NK-92 treated with Interleukin-12 subunit alpha and Interleukin-12 subunit beta, amount 100 ng/mL, for 24 hours (cell line): ENCODE data around the gene CLN5.
A peak's percentile ranks its signal among the peaks of the same experiment; 100 is the strongest.
"Not testable (repeated sequence)": the region's sequence is repeated elsewhere in the genome, so short reads cannot be mapped to it uniquely, and the experiment has no call there.

Experiments
- DNase-seq: peaks from one replicate; lab custom pipeline; 2025; lab: John Stamatoyannopoulos, UW

The CLN5 gene

GRCh38 chr13:76976490-76976889 is 15.4 kb upstream of the CLN5 start:
- DNase-seq: no peak

GRCh38 chr13:76976929-76977328 is 15.0 kb upstream of the CLN5 start:
- DNase-seq: no peak

DNA sequence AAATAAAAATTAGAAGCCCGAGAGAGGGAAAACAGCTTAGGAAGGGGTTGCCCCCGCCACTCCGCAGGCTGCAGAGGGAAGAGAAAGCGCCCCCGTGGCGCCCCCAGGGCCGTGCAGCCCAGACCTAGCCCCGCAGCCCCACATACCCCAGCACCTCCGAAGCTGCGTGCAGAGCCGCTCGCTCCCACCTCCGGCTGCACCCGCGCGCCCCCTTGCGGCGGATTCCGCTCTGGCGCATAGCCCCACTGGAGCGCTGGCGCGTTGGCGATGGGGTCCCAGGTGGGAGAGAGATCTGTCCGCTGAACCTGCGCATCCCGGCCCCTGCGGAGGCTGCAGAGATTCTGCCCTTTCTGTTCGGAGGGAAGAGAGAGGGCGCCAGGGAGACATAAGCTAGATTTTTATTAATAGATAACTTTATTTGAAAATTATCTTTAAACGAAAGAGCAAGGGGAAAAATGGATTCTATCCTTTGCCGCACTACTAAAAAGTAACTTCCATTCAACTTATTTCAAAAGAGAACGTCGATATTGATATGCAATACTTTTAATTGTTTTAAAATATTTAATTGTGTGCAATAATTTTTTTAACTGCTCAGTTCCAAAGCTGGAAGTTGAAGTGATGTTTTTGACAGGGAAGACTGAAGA is 11.7 kb upstream of the CLN5 start:
- peak; percentile 43 for DNase-seq

DNA sequence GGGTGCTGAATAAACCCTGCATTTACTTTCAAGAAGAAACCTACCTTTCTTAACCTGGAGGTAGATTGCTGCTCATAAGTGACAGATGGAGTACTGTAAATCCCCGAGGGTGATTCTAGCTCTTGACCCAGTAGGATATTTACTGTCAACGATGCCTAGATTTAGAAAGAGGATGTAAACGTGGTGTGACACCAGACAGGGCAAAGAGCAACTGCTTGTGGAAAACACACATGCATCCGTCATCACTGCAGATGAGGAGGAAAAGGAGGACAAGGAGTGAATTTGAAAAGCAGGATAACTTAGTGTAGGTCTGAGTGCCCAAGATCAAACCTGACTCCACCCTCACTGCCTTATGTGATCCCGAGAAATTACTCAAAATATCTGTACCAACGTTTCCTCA is 9.8 kb upstream of the CLN5 start:
- DNase-seq: no peak

GRCh38 chr13:76983676-76984075 is 8.2 kb upstream of the CLN5 start:
- no peak for DNase-seq

DNA sequence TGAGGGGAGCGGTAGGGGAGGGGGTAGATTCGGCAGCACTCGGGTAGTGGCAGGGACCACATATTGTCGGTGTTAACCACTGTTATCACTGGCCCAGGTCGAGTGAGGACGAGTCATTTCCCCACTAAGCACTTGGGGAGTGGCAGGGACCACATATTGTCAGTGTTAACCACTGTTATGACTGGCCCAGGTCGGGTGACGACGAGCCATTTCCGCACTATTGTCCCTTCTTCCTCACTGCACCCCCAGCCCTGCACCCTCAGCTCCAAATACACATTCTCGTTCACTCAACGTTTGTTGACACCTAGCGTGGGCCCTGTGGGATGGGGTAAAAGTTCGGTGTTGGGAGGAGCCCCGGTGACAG is 467 bp upstream of the CLN5 start:
- peak; percentile 87 for DNase-seq

DNA sequence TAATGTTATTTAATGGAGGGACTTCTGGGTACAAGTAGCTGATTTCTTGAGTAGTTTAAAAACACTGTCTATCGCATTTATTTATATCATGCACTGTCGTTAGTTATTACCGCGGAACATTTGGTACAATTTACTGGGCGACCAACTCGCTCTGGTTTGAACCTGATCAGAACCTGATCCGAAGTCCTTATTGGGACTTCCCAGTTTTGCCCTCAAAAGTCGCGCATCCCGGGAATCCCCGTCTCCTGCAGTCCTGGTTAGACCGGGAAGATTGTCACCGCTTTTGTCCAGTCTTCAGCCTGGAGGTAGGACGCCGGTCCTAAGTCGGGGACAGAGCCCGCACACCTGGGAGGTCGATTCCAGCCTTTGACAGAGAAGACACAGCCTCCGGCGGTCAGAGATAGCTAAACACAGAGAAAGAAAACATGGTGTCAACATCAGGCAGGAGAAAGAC is 694 bp downstream of the CLN5 start:
- DNase-seq: no peak

DNA sequence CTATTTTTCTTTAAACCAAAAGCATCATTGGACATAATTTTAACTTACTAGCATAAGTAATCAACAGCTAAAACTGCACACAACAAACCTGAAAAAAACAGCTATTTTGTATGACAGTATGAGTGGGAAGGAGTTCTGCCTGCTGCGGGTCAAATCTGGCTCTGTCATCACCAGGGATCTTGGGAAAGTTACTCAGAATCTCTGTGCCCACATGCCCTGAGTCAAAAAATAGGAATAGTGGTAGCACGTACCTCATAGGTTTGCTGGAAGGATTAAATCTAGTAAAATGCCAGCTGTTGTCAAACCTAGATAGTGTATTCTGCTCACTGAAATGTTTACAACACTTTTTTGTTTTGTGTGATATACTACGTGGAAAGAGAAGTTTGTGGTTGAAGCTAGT is 1.1 kb downstream of the CLN5 start:
- no peak for DNase-seq

DNA sequence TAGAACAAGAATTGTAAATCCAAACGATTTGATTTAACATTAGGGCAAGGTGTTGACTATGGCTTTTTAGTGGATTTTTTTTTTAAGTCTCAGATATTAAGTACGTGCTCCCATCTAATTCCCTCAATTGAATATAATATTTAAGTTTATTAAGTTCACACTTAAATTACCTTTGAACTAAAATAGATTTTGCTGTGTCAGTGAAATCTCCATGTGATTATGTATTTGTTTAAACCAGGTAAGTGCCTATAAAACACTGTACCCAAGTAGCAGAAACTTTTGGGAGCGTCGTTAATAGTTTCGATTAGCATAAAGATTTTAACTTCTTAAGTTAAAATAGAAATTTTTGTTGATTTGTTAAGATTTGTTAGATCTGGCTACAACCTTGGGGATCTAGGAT is 1.6 kb downstream of the CLN5 start:
- DNase-seq: no peak

GRCh38 chr13:76994281-76994680 is 2.4 kb downstream of the CLN5 start:
- no peak for DNase-seq

- DNase-seq: no peak
These were observed 8.6 kb downstream of the CLN5 start for GRCh38 chr13:77000475-77000874.

DNA sequence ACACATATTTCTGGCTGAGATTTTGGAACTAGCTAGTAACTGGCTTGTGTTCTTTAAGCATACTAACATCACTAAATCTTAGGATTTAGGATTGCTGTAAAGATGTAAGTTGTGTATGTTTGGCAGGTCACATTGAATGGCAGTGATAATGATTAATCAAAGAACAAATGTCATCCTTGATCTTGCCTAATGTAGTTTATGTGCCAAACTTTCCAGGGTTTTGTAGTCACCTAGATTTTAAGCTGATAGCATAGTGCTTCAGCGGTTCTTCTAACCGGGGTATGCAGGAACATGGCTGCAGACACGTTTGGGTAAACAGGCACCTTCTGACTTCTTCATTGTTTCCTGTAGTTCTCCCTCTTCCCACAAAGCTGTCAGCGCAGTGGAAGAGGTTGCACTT is 9.7 kb downstream of the CLN5 start:
- no peak for DNase-seq

DNA sequence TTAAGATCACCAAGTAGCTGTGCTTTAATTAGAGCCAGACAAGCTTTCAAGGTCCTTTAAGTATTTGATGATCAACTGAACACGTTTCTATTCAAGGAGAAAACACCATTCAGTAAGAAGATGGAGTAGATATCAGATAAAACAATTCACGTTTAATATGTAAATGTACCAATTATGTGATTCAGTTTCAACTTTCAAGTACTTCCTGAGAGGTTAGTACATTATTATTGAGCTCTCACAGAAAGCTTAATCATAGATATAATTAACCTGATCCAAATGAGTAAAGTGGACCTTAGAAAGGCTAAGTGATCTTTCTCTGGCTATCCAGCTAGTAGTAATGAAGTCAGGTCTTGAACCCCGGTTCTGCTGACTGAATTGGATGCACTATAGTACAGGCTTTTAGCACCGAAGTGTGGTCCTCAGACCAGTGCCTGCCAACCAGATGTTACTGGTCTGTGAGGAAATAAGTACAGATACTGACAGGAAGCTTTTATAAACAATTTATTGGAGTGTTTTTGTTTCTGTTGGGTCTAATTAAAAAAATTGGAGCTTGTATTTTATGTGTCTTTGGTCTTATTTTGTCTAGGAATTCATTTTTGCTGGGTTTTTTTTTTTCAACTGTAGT is 10.2 kb downstream of the CLN5 start:
- no peak for DNase-seq

DNA sequence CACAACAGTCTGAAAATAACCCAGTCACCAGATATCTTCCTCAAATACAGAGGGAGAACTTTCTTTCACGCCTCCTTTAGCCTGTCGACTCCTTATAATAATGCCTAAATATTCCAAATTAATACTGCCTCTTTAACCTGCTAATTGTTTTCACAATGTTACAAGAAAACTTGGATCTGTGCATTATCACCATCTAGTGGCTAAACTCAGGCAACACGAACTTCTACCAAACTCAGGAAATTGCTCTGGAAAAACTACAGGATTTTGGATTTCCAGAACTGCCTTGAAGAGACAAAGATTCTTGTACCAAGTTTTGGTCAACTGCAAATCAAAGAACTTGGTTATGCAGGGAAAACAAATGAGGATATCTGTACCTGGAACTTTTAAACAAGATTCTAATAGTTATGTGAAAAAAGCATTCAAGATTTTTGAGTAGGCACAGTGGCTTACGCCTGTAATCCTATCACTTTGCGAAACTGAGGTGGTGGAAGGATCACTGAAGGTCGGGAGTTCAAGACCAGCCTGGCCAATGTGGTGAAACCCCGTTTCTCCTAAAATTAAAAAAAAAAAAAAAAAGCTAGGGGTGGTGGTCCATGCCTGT is 10.8 kb downstream of the CLN5 start:
- DNase-seq: no peak

- not testable (repeated sequence) for DNase-seq
These were observed 16.5 kb downstream of the CLN5 start for GRCh38 chr13:77008337-77008736.

DNA sequence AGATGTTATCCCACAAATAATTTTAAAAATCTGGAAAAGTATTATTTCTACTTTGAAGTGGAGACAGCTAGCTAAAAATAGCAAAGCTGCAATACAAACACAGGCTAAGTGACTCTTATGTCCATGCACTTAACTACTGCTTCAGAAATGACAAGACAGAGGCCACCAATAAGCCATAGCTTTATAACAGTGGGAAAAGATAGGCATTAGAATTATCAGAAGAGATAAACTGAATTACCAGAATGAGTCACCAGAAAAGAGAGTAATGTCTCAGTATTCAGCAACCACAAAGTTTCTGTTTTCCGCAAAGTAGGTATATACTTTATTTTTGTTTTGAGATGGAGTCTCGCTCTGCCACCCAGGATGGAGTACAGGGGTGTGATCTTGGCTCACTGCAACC is 17.1 kb downstream of the CLN5 start:
- DNase-seq: no peak

- DNase-seq: not testable (repeated sequence)
These were observed 17.8 kb downstream of the CLN5 start for GRCh38 chr13:77009719-77010118.

DNA sequence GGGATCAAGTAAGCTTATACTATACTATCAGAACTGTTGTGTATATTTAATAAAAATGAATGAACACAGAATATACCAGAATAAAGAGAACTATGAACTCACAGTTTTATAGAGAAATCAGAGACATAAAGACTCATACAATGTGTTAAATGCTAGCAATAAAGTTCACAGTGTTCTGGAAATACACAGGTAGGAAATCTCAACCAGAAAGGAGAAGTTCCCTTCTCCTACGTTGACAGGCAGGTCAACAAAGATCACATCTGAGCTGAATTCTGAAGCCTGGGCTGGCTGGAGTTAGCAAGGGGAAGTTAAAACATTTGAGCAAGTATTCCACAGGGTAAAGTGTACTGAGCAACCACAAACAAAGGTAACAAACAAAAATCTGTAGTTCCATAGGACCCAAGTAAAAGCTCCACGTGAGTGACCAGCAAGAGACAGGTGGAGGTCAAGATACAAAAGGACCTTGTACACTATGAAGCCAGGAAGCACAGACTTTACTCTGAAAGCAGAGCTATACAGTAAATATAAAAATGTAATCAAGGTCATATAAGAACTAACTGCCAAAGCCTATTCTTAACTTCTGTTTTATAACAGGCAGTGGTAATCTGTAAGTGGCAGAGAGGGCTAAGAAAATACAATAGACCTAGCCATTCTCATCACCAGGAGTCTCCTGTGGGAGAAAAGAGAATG is 22.1 kb downstream of the CLN5 start:
- DNase-seq: no peak

DNA sequence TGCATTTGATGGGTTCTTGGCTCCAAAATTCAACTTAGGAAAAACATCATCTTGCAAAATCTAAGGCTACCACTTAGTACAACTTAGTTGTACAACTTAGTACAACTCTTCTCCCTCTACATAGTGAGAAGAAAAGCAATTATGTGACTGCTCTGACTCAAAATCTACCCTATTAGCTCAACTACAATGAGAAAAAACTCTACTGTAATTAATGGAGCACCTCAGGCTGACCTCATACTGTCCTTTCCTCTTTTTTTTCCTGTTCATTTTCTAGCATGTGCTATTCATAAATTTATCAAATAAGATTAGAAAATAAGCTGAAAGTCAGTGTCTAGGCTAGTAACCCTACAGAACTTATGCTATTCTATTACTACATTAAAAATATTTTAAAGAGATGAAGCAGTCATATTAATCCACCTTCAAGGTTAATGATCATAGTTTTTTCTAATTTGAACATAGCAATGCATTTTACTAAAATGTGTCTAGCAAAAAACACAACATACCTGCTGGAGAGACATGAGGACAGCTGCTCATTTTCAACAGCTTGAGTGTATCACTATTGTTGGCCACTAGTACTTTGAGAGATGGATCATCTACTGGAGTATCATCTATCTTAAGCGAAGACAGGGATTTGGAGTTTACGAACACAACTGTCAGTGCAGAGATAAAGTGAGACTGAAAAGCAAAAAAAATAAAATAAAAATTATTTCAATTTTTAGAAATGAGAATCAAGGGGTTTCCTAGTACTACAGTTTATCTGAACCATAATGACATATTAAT is 23.2 kb downstream of the CLN5 start:
- DNase-seq: no peak

GRCh38 chr13:77016251-77016812 is 24.5 kb downstream of the CLN5 start:
- DNase-seq: no peak

GRCh38 chr13:77016888-77017623 is 25.2 kb downstream of the CLN5 start:
- DNase-seq: no peak
